K562 (cell line): ENCODE results near the gene SULT2A1.

ENCODE experiments used
- HOMEZ ChIP-seq: fragments of 250-450 bp; sonication (Bioruptor Pico); IDR thresholded peaks from 2 replicates; pipeline ENCODE4 v1.4.0; 2020; ENCODE audit warnings: mild to moderate bottlenecking, moderate library complexity
- POLR2A ChIP-seq: fragments of 450-650 bp; conservative IDR thresholded peaks from 2 replicates; pipeline ENCODE4 v1.6.1; 2016
- TF ChIP-seq, protein P1 (sequence below): sonication (generic); formaldehyde crosslinking; IDR thresholded peaks from 2 replicates; pipeline ENCODE4 v1.8.1; 2023; ENCODE audit warnings: mild to moderate bottlenecking, missing genetic modification reagents

DNA sequence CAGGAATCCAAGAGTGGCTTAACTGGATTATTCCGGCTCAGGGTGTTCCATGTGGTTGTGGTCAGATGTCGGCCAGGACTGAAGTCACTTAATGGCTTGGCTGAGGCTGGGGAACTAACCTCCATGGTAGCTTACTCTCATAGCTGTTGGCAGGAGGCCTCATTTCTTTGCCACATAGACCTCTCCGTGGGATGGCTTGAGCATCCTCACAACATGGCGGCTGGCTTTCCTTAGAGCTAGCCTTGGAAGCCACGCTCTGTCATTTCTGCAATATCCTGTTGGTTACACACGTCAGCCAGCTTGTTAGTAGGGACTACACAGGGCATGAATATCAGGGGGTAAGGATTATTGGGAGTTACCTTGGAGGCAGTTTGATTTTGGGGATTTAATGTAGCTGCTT, 59.3 kb downstream of the SULT2A1 start:
- TF ChIP-seq, protein P1, sequence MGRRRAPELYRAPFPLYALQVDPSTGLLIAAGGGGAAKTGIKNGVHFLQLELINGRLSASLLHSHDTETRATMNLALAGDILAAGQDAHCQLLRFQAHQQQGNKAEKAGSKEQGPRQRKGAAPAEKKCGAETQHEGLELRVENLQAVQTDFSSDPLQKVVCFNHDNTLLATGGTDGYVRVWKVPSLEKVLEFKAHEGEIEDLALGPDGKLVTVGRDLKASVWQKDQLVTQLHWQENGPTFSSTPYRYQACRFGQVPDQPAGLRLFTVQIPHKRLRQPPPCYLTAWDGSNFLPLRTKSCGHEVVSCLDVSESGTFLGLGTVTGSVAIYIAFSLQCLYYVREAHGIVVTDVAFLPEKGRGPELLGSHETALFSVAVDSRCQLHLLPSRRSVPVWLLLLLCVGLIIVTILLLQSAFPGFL (CRISPR knock-in tag) = no peak
- no peak for TF ChIP-seq HOMEZ (CRISPR knock-in tag)
- no peak for TF ChIP-seq POLR2A
